ENCODE data around the gene GPI.

The GPI gene

DNA sequence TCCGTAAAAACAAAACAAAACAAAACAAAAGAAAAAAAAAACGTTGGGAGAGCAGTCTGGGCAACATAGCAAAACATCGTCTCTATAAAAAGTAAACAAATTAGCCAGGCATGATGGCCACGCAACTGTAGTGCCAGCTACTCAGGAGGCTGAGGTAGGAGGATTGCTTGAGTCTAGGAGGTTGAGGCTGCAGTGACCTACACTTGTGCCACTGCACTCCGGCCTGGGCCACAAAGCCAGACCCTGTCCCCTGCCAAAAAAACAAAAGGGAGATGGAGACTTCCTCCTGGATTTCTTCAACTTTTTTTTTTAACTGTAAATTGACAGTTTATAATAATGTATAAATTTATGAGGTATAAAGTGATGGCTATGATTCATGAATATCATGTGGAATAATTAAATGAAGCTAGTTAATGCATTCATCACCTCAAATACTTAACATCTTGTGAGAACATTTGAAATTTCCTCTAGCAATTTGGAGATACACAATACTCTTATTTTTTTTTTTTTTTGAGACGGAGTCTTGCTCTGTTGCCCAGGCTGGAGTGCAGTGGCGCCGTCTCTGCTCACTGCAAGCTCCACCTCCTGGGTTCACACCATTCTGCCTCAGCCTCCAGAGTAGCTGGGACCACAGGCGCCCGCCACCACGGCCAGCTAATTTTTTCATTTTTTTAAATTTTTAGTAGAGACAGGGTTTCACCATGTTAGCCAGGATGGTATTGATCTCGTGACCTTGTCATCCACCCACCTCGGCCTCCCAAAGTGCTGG lies 41.1 kb downstream of the GPI start:
- DNase-seq (ENCODE audit: low read depth), result no peak

DNA sequence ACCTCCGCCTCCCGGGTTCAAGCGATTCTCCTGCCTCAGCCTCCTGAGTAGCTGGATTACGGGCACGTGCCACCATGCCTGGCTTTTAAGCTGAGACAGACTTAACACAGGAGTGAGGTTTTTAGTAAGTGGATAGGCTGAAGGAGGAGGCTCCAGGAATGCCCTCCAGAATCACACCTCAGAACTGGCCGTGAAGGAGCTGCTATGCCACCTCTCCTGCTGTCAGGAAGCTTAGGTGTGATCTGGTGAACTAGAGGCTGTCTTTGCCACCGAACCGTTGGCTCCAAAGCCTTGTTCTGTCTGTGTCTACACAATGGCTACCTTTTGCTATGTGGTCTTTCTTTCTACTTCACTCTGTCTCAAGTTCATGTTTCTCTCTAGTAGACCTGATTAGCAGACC lies 43.4 kb downstream of the GPI start:
- no peak for DNase-seq (ENCODE audit: low read depth)

DNA sequence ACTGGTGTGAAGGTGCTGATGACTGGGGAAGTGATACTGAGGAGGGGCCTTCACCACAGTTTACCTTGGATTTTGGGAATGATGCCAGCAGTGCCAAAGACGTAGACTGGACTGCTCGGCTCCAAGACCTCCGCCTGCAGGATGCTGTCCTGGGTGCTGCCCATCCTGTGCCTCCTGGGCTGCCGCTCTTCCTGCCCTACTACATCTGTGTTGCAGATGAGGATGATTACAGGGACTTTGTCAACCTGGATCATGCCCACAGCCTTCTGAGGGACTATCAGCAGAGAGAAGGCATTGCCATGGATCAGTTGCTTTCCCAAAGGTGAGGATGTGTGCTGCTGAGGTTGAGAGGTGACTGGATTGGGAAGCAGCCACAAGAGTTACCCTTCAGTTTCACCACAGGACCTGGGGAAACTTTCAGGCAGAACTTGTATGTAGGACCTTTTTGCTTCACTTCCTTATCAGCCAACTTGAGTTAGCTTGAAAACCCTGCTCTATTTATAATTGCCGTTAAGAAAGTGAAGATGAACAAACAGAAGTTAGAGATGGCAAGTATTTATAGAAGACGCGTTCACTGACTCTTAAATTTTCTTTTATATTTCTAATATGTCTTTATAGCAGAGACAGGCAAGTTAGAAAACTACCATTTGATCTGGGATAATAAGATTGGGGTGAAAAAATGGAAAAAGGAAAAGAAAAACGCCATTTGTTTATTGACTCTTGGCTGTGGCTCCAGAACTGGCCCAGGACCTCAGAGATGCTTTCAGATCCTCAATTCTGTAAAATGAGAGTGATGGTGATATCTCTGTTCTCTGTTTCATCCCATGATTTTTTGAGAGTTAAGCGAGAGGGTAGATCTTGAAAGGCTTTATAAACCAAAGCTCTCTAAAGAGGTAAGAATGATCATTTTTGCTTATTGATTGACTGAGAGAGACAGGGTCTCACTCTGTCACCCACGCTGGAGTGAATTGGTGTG lies 44.5 kb downstream of the GPI start:
- DNase-seq (ENCODE audit: low read depth), result no peak

DNA sequence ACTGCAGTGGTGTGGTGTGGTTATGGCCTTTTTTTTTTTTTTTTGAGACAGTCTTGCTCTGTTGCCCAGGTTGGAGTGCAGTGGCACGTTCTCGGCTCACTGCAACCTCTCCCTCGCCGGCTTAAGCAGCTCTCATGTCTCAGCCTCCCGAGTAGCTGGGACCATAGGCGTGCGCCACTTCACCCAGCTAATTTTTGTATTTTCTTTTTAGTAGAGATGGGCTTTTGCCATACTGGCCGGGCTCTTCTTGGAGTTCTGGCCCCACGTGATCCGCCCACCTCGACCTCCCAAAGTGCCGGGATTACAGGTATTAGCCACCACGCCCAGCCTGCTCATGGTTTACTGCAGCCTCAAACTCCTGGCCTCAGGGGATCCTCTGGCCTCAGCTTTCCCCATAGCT lies 46.2 kb downstream of the GPI start:
- no peak for DNase-seq (ENCODE audit: low read depth)

DNA sequence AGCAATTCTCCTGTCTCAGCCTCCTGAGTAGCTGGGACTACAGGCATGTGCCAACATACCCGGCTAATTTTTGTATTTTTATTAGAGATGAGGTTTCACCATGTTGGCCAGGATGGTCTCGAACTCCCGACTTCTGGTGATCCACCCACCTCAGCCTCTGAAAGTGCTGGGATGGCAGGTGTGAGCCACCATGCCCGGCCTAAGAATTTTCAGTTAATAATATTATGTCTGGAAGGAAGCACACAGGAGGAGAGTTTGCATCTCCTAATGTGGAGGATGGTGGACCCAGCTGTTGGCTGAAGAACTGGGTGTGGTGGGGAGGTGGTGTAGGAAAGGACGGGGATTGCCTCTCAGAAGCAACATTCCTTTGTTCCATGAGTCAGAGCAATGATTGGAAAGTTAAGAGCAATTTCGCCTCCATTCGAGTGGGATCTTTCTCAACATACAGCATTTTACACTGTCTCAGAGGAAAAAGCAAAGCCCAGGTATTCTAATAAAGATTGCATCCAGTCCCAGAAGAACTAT lies 51.1 kb downstream of the GPI start:
- DNase-seq (ENCODE audit: low read depth), result no peak

DNA sequence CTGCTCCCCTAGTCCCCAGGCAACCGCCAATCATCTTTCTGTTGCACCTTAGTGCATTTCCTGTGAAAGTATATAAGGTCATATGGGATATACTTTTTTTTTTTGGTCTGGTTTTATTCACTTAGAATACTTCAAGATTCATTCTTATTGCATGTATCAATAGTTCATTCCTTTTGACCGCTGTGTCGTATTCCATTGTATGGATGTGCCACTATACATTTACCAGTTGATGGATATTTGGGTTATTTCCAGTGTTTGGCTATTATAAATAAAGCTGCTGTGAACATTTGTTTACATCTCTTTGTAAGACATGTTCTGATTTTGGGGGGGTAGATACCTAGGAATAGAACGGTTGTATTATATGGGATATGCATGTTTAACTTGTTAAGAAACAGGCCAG lies 53.3 kb downstream of the GPI start:
- no peak for DNase-seq (ENCODE audit: low read depth)

DNA sequence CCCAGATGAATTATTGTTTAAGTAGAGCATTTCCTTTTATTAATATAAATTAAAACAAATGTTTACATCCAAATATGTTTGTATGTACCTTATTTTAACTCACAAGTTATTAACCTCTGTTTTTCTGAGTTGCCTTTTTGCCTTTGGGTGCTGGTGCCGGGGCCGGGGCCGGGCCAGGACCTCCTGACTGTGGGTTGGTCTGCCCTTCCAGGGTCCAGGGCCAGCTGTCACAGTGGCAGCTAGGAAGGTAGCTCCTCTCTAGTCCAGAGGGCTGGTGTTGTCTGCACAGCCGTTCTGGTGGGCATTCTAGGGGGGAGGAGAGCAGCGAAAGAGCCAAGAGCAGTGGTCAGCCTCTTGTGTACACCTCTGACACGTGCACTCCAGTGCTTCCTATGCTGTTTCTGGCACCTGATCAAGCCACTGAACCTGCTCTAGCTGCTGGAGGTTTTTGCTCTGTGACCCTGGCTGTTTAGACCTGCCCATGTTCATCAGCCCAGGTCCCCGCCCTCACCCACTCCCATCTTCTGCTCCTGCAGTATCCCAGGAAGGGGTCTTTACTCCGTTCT lies 61.2 kb downstream of the GPI start:
- DNase-seq (ENCODE audit: low read depth), result no peak

DNA sequence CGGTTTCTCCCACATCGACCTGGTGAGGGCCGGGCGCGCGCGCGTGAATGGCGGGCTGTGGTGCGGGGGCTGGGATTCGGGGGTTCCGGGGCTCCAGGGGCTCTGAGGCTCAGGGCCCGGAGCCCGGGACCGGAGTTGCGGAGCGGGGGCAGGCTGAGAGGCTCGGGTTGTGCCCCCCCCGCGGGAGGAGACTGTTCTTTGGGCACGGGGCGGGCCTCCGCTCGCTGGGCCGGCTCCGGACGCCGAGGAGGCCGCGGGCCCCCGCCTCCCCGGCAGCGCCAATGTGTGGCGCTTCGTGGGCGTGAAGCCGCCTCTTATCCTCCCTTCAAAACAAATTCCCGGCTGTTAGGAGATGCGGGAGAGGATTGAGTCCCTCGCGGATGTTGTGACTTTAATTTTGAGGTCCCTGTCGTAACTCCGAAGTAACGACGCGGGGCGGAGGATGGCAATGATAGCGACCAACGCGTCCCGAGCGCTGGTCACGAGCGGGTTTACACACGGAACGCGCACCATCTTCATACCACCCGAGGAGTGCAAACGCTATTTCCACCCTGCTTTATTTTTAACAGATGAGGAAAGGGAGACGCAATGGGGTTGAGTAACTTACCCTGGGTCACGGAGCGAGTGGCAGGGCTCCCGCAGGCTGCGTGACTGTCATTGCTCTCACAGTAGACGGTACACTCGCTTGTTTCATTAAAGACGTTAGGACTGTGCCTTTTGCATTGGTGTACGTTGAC lies 63.7 kb downstream of the GPI start:
- DNase-seq (ENCODE audit: low read depth), result no peak

DNA sequence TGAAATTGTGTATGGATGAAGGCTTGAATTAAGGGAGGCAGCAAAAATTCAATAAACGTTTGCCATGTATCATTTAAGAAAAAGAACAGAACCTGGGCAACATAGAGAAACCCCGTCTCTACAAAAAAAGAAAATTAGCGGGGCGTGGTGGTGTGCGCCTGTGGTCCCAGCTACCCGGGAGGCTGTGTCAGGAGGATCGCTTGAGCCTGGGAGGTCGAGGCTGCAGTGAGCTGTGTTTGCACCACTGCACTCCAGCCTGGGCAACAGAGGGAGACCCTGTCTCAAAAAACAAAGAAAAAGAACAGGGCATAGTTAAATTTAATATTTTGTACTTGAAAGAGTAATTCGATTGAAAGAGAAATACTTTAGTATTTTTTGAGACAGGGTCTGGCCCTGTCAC lies 64.6 kb downstream of the GPI start:
- no peak for DNase-seq (ENCODE audit: low read depth)

DNA sequence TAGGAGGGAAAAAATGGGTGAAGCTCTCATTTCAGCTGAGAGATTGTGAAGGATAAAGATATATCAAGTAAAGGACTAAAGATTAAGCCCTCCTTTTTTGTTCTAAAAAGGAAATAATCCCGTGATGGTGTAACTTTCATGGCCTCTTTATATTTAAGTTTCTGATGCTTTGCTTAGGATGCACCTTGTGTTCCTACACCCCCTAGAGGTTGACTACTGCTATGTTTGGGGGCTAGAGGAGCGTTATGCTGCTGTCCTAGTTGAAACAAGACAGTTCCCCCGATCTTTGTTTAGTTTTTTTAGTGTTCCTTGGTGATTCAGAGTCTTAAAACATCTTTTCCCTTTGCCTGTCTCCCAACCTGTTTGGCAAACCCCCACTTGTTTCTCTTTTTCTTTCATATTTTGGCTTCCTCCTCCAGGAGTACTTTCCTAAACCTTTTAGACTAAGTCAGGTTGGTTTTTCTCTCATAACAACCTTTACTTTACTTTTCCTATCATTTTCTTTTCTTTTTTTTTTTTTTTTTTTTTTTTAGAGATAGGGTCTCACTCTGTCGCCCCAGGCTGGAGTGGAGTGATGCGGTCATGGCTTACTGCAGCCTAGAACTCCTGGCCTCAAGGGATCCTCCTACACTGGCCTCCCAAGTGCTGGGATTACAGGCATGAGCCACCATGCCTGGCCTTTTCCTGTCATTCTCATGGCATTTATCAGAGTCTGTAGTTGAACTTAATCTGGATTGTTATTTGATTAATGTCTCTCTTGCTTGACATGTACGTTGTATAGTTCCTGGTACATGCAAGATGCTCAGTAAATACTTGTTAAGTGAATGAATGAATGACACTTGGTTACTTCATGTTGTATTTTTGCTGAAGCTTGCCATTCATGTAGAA lies 66.0 kb downstream of the GPI start:
- DNase-seq (ENCODE audit: low read depth), result no peak

DNA sequence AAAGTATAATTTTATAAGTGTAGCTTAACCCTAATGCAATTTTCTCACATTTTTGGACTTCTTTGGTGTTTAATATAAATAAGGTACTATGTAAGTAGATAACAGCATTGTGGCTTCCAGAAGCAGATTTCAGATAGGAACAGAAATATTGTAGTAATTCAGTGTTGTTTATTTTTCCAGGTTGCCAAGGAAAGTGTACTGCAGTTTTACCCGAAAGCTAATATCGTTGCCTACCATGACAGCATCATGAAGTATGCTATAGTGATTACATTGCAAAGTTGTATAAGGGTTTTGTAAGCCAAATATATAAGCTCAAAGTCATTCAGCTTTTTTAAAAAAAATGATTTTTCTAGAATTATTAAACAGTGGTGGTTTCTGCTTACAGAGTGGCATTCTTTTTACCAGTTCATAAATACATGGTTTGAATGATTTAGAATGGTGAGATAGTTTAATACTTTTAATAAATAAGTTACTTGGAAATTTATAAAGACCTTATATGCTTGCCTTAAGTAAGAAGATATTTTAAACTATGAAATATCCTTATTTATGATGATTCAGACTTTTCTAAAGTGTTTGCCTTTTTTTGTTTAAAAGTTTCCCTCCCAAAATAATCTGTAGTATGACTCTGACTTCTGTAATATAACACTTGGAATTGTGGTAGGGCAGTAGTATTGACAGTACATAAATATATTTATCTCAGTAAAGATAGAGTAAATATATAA lies 66.8 kb downstream of the GPI start:
- no peak for DNase-seq (ENCODE audit: low read depth)

DNA sequence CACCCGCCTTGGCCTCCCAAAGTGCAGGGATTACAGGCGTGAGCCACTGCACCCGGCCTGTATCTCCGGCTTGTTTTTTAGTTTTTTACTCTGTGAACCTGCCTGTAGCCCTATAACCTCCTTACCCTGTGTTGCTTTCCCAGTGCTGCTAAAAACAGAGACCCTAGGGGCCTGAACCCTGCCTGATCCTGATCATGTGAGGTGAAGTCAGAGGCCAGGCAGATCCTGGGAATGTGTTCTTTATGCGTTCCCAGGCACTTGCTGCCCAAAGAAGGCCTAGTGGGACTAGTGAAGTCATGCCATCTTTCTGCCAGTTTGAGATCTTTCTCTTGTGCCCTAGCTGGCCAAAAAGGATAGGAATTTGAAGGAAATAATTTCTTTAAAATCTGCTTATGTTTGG lies 67.8 kb downstream of the GPI start:
- DNase-seq (ENCODE audit: low read depth), result no peak

DNA sequence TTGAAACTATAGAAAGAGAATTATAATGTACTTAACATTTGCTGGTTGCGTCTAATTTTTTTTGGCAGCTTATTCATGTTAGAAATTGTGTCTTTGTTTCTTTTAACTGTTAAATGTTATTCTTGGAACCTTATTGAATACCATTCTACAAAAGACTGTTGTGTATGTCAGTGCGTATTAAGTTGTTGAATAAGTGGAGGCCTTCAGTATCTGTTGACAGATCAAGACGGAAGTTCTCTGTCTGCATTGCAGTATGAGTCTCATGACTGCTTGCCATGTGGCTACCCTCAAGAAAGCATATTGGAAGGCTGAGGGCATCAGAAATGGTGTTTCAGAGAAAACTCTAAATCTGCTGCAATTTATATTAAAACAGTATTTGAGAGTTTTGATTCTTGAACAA lies 71.7 kb downstream of the GPI start:
- no peak for DNase-seq (ENCODE audit: low read depth)

DNA sequence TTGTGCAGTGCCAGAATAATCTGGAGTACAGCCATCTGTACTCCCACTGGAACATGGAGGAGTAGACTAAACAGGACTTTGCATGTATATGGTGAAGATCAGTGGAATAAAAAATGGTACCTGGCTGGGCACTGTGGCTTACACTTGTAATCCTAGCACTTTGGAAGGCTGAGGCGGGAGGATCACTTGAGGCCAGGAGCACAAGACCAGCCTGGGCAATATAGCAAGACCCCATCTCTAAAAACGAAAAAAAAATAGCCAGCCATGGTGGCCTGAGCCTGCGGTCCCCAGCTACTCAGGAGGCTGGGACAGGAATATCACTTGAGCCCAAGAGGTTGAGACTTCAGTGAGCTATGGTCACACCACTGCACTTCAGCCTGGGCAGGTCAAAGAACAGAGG lies 83.2 kb downstream of the GPI start:
- DNase-seq (ENCODE audit: low read depth), result no peak

All from HS-5 (cell line).